ENCODE results near the gene SETDB2. TPM values are rescaled to one million over a fixed set of nuclear protein-coding genes. Genes with fewer than 3 reads are reported as not detected.

The SETDB2 gene
- polyA plus RNA-seq, 3 donors, result 4.8 to 6.8 (median 6.4) TPM

DNA sequence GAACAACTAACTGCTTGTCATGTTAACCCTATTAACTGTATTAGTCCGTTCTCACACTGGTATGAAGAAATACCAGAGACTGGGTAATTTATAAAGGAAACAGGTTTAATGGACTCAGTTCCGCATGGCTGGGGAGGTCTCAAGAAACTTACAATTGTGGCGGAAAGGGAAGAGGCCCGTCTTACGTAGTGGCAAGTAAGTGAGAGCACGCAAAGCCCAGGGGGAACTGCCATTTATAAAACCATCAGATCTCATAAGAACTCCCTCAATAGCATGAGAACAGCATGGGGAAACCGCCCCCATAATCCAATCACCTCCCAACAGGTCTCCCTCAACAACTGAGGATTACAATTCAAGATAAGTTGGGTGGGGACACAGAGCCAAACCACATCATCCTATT, 86.4 kb downstream of the SETDB2 start:
- intact Hi-C loops (cut with micrococcal nuclease), result no loop called here
- WGBS (ENCODE audit: insufficient coverage), result no CpG with 5 or more reads among the region's 7 CpGs
- TF ChIP-seq, protein P1, sequence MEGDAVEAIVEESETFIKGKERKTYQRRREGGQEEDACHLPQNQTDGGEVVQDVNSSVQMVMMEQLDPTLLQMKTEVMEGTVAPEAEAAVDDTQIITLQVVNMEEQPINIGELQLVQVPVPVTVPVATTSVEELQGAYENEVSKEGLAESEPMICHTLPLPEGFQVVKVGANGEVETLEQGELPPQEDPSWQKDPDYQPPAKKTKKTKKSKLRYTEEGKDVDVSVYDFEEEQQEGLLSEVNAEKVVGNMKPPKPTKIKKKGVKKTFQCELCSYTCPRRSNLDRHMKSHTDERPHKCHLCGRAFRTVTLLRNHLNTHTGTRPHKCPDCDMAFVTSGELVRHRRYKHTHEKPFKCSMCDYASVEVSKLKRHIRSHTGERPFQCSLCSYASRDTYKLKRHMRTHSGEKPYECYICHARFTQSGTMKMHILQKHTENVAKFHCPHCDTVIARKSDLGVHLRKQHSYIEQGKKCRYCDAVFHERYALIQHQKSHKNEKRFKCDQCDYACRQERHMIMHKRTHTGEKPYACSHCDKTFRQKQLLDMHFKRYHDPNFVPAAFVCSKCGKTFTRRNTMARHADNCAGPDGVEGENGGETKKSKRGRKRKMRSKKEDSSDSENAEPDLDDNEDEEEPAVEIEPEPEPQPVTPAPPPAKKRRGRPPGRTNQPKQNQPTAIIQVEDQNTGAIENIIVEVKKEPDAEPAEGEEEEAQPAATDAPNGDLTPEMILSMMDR (IDR thresholded peaks at IDR 0.05), result no peak
- Histone ChIP-seq H3K27me3 (ENCODE audit: control insufficient read depth in 2 of 2, insufficient read depth in 2 of 2, low read length in 2 of 2) (no peaks in the 10 kb centered on the region), H3K9me3 (replicated peaks in 1 of 2; ENCODE audit: control insufficient read depth in 1 of 2, insufficient read depth in 1 of 2, low read length in 2 of 2) (no peaks in the 10 kb centered on the region), H3K4me1 (ENCODE audit: control insufficient read depth in 1 of 2, insufficient read depth in 2 of 2, low read length in 2 of 2) (peaks cover 27 to 48% of the 10 kb centered on the region in 2 donors), H3K4me3 (replicated peaks in 1 of 3; ENCODE audit: low read depth in 2 of 3, low read length in 3 of 3) (no peak overlapping the region), H2AFZ (ENCODE audit: insufficient read depth, low read depth, low read length, poor library complexity, severe bottlenecking) (peak overlapping the region; percentile 60), H3K27ac (ENCODE audit: low read depth in 1 of 2, low read length in 2 of 2) (peak overlapping the region; percentile 61 to 83), H3K36me3 (replicated peaks in 1 of 2; ENCODE audit: control insufficient read depth in 1 of 2, insufficient read depth in 2 of 2, low read length in 2 of 2) (peaks cover 7 to 37% of the 10 kb centered on the region in 2 donors), H4K20me1 (ENCODE audit: insufficient read depth, low read length) (no peaks in the 10 kb centered on the region), H3K79me2 (ENCODE audit: insufficient read depth, low read length) (no peaks in the 10 kb centered on the region), H3K9ac (ENCODE audit: insufficient read depth, low read length, poor library complexity, severe bottlenecking) (peak overlapping the region; percentile 27), H3K4me2 (replicated peaks; ENCODE audit: extremely low read depth, low read length, poor library complexity, severe bottlenecking) (peak overlapping the region; percentile 6)
- peaks cover 18% of the 10 kb centered on the region for H3K4me1 Mint-ChIP-seq
- DNase-seq, result peak; percentile 72 to 87 (median 87)
- peak overlapping the region; percentile 43 to 90 (median 85) for H3K27ac Mint-ChIP-seq
- no peaks in the 10 kb centered on the region for H3K27me3 Mint-ChIP-seq (ENCODE audit: low read depth in 3 of 3)
- peaks cover 46 to 65% of the 10 kb centered on the region in 2 donors for H3K36me3 Mint-ChIP-seq
- H3K9me3 Mint-ChIP-seq, result peaks cover 0 to 3% (median 0%) of the 10 kb centered on the region in 7 donors
- H3K4me3 Mint-ChIP-seq, result peak overlapping the region in 1 of 2 donors; percentile 71

DNA sequence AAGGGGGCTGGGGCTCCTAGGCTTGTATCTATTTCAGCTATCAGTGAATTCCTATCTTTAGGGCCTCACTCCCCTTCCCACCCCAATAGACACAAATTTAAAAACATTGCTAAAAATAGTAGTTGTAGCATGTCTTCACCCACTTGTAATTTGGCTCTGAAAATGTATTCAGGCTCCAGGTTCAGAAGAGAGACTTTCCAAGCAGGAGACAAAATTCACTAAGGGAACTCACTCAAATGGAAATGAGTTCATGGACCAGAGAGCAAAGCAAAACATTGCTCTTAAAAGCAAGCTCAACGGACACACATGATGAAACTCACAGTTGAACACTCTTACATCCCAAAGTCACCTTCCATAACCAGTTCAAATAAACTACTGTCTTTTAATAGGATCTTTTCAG, 88.5 kb downstream of the SETDB2 start:
- Mint-ChIP-seq H3K4me1 (peaks cover 28% of the 10 kb centered on the region), H3K27ac (peak overlapping the region in 2 of 7 donors; percentile 58 to 72), H3K4me3 (no peak overlapping the region), H3K36me3 (peaks cover 37 to 50% of the 10 kb centered on the region in 2 donors), H3K27me3 (ENCODE audit: low read depth in 3 of 3) (no peaks in the 10 kb centered on the region), H3K9me3 (peaks cover 0 to 3% (median 0%) of the 10 kb centered on the region in 7 donors)
- Histone ChIP-seq H3K4me2 (replicated peaks; ENCODE audit: extremely low read depth, low read length, poor library complexity, severe bottlenecking) (no peak overlapping the region), H3K36me3 (replicated peaks in 1 of 2; ENCODE audit: control insufficient read depth in 1 of 2, insufficient read depth in 2 of 2, low read length in 2 of 2) (peaks cover 5 to 20% of the 10 kb centered on the region in 2 donors), H4K20me1 (ENCODE audit: insufficient read depth, low read length) (no peaks in the 10 kb centered on the region), H2AFZ (ENCODE audit: insufficient read depth, low read depth, low read length, poor library complexity, severe bottlenecking) (no peak overlapping the region), H3K9ac (ENCODE audit: insufficient read depth, low read length, poor library complexity, severe bottlenecking) (no peak overlapping the region), H3K9me3 (replicated peaks in 1 of 2; ENCODE audit: control insufficient read depth in 1 of 2, insufficient read depth in 1 of 2, low read length in 2 of 2) (no peaks in the 10 kb centered on the region), H3K4me3 (replicated peaks in 1 of 3; ENCODE audit: low read depth in 2 of 3, low read length in 3 of 3) (no peak overlapping the region), H3K79me2 (ENCODE audit: insufficient read depth, low read length) (no peaks in the 10 kb centered on the region), H3K27me3 (ENCODE audit: control insufficient read depth in 2 of 2, insufficient read depth in 2 of 2, low read length in 2 of 2) (no peaks in the 10 kb centered on the region), H3K4me1 (ENCODE audit: control insufficient read depth in 1 of 2, insufficient read depth in 2 of 2, low read length in 2 of 2) (peaks cover 36 to 49% of the 10 kb centered on the region in 2 donors), H3K27ac (ENCODE audit: low read depth in 1 of 2, low read length in 2 of 2) (no peak overlapping the region)
- TF ChIP-seq, protein P1 (IDR thresholded peaks at IDR 0.05), result no peak
- WGBS (ENCODE audit: insufficient coverage), result no CpG with 5 or more reads among the region's 1 CpG
- no peak for DNase-seq
- intact Hi-C loops (cut with micrococcal nuclease), result no loop called here

All from CD14-positive monocyte (primary cell).